Subcutaneous adipose tissue (tissue), 4 donors: ENCODE data around the gene FBXL4. TPM values are rescaled to one million over a fixed set of nuclear protein-coding genes. Genes with fewer than 3 reads are reported as not detected.

Experiments used
- total RNA-seq, 4 donors: library from RNA; depleted of rRNA; stranded (reverse); fragments of >200 nt; gene quantifications; one replicate each; pipeline ENCODE4 v1.1.0, GENCODE V29; 2016
- TF ChIP-seq, protein P1 (sequence below): fragments of 450-650 bp; IDR thresholded peaks from one replicate; pipeline ENCODE4 v1.5.1; 2016; ENCODE audit warnings: low read depth, mild to moderate bottlenecking, control low read depth, antibody characterized with exemption, moderate library complexity

FBXL4 gene
- total RNA-seq, 4 donors from 2014 or later: 20.2 to 30.0 (median 24.3) TPM

GRCh38 chr6:98932381-98932780 lies 15.4 kb downstream of the FBXL4 start:
- TF ChIP-seq, protein P1, sequence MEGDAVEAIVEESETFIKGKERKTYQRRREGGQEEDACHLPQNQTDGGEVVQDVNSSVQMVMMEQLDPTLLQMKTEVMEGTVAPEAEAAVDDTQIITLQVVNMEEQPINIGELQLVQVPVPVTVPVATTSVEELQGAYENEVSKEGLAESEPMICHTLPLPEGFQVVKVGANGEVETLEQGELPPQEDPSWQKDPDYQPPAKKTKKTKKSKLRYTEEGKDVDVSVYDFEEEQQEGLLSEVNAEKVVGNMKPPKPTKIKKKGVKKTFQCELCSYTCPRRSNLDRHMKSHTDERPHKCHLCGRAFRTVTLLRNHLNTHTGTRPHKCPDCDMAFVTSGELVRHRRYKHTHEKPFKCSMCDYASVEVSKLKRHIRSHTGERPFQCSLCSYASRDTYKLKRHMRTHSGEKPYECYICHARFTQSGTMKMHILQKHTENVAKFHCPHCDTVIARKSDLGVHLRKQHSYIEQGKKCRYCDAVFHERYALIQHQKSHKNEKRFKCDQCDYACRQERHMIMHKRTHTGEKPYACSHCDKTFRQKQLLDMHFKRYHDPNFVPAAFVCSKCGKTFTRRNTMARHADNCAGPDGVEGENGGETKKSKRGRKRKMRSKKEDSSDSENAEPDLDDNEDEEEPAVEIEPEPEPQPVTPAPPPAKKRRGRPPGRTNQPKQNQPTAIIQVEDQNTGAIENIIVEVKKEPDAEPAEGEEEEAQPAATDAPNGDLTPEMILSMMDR: no peak

DNA sequence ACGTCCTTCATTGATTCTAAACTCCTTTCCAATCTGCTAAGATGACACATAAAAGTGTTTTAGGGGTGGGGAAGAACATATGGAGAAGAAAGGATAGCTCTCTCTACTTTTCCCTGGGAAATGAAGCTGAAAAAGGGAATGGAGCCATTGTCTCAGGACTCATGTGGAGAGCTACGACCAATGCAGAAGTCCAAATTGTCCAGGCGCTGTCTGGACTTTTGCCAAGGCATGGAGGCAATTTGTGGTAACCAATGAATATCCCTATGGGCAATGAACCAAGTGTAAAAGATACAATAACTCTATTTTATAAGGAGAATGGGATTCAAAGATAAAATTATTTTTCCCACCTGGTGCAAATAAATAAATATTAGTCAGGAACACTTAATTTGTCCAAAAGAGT lies 16.1 kb downstream of the FBXL4 start:
- TF ChIP-seq, protein P1: no peak

DNA sequence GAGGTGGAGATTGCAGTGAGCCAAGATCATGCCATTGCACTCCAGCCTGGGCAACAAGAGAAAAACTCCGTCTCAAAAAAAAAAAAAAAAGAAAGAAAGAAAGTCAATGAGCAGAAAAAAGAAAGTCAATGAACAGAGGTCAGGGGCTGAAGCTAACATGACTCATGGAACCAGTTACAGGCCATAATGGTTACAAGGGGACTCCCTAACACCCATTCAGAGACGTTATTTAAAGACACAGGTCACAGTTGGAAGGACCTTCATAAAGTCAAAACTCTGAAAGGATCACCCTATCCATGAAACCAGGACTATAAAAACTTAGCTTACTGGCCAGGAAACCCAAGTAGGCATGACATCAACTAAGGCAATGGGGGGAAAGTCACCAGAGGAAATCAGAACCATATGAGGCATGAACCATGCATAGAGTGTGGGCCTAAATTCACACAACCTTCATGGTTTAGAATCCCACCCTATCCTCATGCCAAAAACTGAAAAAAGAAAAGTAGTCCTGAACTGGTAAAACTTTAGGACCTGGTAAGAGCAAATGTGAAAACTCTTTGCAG lies 18.2 kb downstream of the FBXL4 start:
- TF ChIP-seq, protein P1: no peak

DNA sequence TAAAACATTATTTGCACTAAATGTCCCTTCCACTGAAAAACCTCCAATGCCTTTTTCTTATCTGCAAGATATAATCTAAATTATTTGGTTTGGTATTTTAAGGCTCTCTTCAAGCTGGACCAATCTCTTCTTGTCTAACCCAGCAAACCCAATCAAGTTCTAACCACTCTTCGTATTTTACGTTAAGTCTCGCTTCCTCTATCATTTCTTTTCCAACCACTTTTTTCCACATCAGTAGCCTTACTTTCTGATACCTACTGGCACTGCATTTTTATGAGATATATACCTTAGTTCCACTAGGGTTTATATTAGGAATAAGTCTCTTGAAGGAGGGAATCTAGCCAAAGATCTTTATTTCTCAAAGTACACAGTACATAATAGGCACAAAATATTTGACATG lies 19.1 kb downstream of the FBXL4 start:
- TF ChIP-seq, protein P1: no peak

DNA sequence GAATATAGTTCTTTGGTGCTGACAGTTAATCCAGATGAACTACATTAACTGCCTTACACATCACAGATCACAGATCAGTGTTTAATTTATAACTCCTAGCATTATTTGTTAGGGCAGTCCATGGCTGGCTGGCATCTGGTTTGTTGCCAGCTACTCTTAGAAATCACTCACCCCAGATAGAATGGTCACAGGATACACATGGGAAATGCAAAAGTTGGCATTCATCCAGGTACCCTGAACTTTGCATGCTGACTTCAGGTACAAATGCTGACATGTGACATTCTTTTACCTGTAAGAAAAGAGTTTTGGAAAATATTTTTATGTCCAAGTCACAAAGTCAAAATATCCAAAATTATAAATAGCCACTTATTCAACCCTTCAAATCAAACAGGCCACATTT lies 20.2 kb downstream of the FBXL4 start:
- TF ChIP-seq, protein P1: no peak

- TF ChIP-seq, protein P1: no peak
Measured at GRCh38 chr6:98925831-98926230, 21.9 kb downstream of the FBXL4 start.

DNA sequence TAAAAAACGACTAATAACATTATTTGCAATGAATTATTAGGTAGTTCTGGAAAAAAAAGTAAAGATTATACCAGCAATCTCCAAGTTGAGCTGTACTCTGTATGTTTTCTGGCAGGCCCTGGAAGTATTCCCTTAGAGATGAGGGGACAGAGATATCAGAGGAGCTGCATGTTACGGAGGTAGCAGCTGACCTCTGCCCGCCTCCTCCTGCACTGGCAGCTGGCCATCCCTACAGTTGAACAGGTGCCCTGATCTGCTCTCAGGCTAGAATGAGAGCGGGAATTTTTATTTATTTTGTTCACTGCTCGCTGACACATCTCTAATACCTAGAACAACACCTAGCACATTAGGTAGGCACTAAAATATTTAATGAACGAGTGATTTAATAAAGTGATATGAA lies 23.1 kb downstream of the FBXL4 start:
- TF ChIP-seq, protein P1: no peak
